Smooth muscle cell of the brain vasculature (primary cell): ENCODE data around the gene SYT9.

ENCODE experiments used
- DNase-seq: peaks from one replicate; pipeline ENCODE4 v3.0.0-alpha.2; 2012; ENCODE audit warnings: low read depth, low spot score

Gene SYT9, protein sequence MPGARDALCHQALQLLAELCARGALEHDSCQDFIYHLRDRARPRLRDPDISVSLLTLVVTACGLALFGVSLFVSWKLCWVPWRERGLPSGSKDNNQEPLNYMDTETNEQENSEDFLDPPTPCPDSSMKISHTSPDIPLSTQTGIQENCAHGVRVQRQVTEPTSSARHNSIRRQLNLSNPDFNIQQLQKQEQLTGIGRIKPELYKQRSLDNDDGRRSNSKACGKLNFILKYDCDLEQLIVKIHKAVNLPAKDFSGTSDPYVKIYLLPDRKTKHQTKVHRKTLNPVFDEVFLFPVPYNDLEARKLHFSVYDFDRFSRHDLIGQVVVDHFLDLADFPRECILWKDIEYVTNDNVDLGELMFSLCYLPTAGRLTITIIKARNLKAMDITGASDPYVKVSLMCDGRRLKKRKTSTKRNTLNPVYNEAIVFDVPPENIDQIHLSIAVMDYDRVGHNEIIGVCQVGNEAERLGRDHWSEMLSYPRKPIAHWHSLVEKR

DNA sequence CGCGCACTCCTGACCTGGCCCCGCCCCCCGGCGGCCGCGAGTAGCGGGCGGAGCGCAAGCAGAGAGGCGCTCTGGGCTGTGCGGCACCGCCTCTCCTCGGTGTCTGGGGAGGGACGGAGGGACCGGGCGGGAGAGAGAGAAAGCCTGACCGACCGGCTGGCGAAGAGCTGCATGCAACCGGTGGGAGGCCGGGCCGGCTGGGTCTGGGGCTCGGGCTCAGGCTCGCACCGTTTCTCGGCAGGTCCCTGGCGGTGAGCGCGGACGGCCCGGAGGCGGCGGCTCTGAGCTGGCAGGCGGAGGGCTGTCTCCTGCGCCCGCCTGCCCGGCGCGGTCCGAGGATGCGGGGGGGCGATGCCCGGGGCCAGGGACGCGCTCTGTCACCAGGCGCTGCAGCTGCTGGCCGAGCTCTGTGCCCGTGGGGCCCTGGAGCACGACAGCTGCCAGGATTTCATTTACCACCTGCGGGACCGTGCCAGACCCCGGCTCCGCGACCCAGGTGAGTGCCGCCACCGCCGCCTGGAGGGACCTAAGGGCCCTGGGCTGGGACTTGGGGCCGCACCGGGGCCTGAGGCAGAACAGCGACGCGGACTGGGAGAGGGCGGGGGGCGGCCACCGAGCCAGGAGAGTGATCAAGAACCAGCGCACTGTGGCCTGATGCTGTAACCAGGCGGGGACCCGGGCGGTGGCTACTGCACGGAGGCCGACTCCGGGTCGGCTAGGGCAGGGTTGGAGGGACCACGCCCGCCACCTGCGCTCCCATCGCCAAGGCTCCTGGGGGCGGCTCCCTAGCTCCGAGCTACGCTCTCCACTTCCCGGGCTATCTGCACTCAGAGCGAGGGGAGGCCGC lies at the start of gene SYT9:
Gene SYT9, plus strand, starts transcription at position 69 of the 847 bp plus-strand sequence. Its CDS starts 283 bp downstream, at position 352.
- no peak for DNase-seq

DNA sequence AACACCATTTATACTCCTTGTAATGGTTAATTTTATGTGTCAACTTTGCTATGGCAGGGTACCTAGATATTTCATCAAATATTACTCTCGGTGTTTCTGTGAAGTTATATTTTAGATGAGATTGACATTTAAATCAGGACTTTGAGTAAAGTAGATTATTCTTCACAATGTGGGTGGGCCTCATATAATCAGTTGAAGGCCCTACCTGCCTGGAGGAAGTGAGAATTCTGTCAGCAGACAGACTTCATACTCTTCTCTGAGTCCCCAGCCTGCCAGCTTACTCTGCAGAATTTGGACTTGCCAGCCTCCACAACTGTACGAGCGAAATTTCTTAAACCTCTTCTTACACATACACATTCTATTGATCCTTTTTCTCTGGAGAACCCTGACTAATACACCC lies 49.3 kb upstream of the SYT9 start:
- no peak for DNase-seq

DNA sequence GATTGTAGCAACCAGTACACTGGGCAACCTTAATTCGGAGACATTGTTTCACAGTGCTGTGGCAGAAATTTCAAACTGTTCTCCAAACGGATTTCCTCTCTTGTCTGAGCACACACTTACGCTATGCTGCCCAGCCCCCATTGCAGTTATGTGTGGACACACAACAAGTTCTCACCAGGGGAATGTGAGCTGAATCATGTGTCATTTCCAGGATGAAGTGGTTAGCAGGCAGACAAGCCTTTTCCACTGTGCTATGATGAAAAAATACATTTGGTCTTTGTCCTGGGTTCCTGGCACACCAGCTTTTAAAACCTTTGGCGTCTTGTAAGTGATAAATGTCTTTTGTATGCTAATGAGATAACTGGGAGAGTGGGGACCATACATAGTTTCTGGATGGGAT lies 46.9 kb upstream of the SYT9 start:
- DNase-seq = no peak

DNA sequence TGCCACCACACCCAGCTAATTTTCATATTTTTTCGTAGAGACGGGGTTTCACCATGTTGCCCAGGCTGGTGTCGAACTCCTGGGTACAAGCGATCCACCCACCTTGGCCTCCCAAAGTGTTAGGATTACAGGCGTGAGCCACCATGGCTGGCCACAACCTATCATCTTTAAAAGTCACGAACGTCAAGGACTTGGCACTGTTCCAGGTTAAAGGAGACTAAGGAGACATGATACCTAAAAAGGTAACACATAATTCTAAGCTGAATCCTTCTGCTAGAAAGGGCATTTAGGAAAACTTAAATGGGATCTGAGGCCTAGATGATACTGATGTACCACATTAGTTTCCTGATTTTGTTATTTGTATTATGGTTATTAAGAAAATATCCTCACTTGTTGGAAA lies 43.3 kb upstream of the SYT9 start:
- DNase-seq = no peak

DNA sequence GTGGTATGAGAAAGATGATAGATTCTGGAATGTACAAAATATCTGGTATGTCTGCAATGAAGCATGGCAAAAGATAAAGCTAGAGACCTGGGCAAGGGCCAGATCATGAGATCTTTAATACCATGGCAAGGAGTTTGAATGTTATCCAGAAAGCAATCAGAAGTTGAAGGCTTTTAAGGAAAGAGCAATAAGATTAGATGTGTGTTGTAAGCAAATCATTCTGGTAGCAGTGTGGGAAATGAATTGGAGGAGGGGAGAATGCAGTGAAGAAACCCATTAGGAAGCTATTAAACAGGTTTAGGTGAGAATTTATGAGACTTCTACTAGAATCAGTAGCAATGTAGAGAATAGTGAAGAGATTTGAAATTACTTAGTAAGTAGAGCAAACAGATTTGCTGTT lies 32.2 kb upstream of the SYT9 start:
- DNase-seq = no peak

DNA sequence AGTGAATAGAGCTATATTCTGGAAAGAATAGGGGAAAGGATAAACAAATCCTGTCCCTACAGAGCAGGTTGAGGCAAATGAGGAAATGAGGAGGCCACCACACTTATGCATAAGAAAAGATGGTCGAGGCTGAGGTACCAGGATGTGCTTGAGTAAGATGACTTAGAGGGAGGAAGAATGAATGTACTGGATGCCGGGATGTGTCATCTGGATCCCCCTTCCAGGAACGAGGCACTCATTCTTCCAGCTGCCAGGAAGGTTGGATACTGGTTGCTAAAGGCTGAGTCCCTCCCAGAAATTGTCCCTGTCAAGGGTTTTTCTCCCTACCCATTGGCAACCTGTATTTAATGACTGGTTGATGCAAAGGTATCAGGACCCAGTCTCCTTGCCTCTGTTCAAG lies 31.1 kb upstream of the SYT9 start:
- no peak for DNase-seq

DNA sequence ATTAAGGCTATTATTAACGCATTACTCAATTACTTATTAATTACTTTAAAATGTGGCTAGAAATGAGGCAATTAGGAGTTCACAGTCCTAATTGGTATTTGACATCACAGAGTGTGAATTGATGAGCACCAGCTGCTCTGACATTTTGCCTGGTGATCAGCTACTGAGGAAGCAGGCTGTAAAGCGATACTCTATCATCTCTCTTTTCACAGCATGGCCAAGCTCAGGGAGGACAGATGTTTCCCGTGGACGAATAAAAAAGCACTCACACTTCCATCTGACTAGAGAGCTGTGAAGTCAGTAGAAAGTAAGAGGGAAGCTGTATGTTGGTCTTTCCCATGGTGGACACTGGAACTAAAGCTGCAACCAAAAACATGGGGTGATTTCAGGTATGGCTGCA lies 29.1 kb upstream of the SYT9 start:
- DNase-seq = no peak

DNA sequence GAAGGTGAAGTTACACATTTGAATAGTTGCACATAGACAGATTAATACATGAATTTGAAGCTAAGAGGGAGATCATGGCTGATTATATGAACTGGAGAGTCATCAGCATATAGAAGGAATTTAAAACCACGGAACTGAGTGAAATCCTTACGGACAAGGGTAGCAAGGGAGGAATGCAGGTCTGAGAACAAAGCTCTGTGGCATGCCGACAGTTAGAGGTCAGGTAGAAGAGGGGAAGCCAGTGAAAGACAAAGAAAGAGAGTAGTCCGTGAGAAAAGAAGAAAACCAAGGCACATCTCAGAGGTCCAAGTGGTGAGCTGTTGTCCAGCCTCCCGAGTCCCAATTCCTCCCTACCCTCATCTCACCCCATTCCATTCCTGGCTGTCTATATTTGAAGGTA lies 11.8 kb upstream of the SYT9 start:
- no peak for DNase-seq

DNA sequence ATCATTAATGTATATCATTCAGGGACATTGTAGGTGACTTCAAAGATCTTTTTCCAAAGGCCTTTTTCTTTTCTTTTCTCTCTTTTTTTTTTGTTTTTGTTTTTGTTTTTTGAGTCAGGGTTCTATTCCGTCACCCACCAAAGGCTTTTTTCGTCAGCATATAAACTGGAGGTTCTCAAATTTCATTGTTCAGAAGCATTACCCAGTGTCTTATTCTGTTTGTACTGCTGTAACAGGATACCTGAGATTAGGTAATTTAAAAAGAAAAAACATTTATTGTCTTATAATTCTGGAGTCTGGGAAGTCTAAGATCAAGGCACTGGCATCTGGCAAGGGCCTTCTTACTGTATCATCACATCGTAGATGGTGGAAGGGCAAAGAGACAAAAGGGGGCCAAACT lies 6.4 kb upstream of the SYT9 start:
- DNase-seq = no peak

DNA sequence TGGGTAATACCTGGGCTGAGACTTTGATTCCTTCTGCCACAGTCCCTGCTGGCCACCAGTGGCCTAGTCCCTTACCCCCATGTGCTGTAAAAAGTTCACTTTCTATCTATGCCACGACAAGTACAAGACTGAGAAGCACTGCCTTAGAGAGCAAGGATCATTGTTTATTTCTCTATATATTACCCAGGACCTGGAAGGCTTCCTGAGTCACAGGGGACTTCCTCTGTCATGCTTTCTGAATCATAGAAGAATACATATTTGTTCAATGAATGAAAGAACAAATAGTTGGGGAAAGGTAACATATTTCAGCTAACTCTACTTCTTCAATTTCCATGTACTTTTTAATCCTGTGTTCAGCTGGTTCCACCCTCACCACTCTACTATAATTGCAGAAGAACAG lies 5.5 kb upstream of the SYT9 start:
- no peak for DNase-seq

DNA sequence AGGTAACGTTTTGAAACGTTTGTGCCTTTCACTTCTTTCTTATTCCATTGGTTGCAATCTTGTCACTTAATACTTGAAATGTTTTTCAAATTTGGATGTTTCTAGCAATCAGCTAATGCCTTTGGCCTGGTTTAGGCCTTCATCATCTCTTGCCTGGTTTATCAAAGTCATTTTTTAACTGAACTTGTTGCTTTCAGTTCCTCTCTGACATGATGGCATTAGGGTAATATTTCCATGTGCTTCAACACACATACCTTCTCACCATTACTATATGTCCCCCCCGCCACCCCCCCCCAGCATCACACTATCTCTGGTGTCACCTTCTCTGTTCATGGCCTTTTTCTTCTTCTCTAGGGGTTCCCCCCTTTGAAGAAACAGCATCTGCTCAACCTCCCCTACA lies 1.5 kb upstream of the SYT9 start:
- no peak for DNase-seq

DNA sequence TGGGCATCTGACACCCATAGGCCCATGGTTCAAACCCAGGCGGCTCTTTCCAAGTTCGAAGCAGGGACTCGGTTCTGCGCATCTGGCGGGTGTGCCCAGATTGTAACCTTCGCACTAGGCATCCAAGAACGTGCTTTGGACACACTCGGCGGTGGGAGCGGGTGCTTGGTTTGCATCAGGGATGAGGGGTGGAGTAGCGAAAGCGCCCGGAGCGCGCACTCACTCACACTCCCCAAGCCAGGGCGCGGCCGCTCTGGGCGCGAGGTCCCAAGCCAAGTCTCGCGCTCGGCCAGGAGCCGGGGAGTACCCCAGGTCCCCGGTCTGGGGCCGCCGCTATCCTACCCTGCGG lies 243 bp upstream of the SYT9 start:
- DNase-seq = no peak

DNA sequence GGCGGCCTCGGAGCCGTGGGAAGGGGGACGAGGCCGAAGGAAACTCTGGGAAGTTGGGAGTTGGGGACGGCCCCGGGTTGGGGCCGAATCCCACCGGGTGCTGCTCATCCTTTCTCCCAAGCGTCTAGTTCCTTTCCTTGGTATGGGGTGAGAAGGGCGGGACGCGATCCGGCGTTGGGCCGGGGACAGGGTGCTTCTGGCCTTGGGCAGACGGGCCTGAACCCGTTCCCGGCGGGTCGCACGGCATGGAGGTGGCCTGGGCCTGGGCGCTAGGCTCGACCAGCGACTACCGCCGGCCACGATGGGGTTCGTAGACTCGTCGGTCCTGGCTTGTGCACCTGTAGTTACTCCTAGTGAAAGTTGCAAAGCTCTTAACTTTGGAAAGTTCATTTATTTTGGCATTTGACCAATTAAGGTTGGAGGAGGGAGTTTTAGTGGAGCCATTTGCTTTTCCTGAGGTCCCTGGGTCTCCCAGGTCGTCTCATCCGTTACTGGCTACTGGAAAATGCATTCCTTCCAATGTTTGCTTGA lies 1.0 kb downstream of the SYT9 start:
- no peak for DNase-seq

DNA sequence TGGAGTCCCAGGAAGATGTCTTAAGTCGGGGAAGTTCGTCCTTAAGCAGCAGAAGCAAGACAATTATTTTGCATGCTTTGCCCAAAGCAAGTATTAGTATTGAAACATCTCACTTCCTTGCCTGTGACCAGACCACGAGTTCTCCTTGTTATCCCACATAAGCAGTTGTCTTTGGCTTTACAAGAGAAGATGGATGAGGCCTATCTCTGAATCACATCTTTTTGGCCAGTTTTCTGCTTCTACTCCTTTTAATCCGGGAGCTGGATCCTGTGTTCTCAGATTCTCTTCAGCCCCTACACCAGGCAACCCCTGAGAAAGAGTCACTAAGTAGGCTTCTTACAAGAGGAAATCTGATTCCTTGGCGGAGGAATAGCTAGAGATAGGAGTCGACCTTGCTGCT lies 2.1 kb downstream of the SYT9 start:
- DNase-seq = no peak

DNA sequence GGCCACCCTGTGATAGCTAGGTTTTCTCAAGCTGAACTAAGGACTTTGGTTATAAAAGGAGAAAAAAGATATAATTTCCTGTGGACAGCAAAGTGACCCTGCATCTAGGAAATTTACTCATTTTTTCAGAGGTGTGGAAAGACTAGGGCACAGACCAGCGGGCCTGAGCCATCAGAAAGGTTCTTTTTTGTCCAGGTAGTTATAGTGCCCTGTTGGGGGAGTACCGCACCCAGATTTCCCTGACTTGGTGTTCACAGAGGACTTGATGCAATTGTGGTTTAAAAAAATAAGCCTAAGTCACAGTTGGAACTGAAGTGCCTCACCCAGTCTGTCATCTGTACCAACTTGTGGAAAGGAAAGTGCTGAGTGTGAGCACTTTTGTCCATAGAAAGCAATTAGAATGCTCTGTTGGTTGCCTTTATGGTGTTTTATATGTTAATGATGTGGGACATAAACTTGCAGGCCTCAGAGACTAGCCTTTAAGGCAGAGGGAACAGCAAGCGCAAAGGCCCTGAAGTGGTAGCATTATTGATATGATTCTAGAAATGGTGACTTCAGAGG lies 3.1 kb downstream of the SYT9 start:
- no peak for DNase-seq

DNA sequence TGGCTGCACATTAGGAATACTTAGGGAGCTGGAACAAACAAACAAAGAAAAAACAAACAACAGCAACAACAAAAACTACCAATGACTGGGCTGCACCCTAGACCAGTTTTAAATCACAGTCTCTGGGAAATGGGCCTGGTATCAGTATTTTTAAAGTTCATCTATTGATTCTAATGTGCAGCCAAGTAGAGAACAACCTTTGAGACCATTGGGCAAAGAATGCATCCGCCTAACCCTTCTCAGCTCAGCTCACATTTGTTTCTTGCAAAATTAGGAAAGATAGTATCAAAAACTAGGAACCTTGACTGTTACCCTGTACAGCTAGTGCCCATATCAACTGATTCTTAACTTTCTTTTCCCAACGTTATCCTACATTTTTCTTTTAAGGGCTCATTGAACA lies 5.2 kb downstream of the SYT9 start:
- DNase-seq = no peak

DNA sequence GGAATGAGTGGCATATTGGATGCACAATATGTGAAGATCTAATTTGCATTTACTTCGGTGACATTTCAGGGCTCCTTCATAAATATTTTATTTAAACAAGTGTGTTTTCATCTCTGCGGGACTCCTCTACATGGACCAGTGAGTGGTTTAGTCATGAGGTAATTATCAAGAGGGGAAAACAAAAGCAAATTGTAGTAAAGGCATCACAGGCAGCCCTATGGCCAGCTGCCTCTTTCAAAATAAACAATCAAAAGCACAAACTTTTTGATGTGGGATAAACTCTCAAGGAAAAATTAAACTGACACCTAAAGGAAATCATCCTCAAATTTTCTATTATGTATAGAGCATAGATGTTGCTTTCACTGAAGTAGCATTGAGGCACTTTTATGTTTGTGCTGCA lies 6.0 kb downstream of the SYT9 start:
- no peak for DNase-seq

DNA sequence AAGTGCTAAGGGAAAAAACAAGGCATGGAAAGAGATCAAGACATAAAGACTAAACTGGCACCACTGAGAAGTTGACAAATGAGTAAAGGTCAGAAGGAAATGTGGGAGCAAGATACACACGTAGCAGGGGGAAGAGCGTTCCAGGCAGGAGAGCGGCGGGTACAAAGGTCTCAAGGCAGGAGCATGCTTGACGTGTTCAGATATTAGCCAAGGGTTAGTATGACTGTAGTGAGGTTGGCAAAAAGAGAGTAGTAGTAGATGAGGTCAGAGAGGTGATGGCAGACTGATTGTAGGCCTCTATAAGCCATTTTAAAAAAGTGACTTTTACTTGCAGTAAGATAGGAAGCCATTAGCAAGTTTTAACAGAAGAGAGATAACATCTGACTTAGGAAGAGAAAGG lies 9.9 kb downstream of the SYT9 start:
- no peak for DNase-seq

DNA sequence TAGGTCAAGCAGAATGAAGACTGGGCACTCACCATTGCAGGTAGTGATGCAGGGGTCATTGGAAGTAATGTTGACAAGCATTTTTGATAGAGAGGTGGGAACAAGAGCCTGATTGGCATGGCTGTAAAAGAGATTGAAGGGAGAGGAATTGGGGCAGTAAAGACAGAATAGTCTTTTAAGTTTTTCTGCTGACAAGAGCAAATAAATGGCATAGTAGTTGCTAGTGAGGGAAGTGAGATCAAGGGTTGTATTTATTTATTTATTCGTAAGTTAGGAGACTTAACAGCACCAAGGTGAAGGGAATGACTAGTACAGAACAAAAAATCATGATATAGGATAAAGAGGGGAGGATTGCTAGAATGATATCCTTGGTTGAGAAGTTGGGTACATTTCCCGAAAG lies 11.0 kb downstream of the SYT9 start:
- DNase-seq = no peak

DNA sequence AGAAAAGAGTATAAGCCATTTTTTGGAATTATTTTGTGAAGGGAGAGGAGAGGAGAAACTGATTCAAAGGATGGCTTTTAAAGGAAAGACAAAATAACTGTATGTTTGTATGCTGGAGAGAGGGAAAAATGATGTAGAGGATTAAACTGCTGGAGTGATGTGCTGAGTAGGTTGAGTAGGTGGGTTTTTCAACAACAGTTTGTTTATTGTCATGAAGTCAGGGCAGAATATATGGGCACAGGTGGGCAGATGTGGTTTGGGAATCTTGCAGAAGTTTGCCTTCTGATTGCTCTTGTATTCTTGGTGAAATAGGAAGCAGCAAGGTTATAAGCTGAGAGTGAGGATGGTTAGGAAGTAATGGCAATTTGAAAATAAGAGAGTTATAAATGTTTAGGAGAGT lies 12.1 kb downstream of the SYT9 start:
- DNase-seq = no peak

DNA sequence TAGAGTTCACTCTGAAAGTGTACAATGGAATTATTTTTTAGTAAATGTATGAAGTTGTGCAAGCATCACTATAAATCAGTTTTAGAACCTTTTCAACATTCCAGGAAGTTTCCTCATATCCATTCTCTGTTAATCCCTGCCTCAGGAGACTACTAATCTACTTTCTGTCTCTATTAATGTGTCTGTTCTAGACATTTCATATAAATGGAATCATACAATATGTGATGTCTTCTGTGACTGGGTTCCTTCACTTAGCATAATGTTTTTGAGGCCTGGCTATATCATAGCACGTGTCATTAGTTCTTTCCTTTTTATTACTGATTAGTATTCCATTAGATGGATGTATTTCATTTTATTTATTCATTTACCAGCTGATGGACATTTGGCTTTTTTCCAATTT lies 17.1 kb downstream of the SYT9 start:
- DNase-seq = no peak

DNA sequence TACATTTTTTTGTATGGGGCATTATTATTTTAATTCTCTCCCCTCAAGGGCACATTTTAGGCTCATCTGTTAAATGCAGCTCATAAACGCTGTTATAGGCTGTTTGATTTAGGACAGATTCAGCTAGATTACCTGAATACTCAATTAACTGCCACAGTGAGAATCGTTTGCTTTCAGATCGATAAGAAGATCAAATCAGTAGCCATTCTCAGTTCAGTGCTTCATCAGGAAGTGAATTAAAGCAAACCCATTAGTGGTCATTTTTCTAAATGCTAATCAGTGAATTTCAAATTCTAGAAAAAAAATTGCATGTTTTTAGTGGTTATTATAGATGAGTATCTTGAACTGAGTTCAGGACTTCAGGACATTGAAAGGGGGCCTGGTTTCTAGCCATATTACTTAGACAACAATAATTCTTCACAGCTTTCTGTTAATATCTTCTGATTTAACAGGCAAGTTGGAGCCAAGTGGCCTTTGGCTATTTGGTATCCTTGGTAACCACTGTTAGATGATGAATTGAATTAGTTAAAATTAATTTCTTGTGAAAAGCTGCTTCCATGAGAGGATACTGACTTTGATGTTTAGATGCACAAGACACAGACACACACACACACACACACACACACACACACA lies 18.6 kb downstream of the SYT9 start:
- DNase-seq = no peak
